Stimulated activated CD8-positive, alpha-beta memory T cell treated with anti-CD3 and anti-CD28 coated beads, Interleukin-2, amount 100 ng/mL, for 48 hours (primary cell): ENCODE data around the gene SMYD4.
"Not testable (repeated sequence)": the region's sequence is repeated elsewhere in the genome, so short reads cannot be mapped to it uniquely, and the experiment has no call there.

Source experiments
- DNase-seq, 2 donors: peaks; one replicate each; pipeline ENCODE4 v3.0.0-alpha.2; 2020; ENCODE audit warnings: low read depth in 2 of 2

SMYD4 gene, protein sequence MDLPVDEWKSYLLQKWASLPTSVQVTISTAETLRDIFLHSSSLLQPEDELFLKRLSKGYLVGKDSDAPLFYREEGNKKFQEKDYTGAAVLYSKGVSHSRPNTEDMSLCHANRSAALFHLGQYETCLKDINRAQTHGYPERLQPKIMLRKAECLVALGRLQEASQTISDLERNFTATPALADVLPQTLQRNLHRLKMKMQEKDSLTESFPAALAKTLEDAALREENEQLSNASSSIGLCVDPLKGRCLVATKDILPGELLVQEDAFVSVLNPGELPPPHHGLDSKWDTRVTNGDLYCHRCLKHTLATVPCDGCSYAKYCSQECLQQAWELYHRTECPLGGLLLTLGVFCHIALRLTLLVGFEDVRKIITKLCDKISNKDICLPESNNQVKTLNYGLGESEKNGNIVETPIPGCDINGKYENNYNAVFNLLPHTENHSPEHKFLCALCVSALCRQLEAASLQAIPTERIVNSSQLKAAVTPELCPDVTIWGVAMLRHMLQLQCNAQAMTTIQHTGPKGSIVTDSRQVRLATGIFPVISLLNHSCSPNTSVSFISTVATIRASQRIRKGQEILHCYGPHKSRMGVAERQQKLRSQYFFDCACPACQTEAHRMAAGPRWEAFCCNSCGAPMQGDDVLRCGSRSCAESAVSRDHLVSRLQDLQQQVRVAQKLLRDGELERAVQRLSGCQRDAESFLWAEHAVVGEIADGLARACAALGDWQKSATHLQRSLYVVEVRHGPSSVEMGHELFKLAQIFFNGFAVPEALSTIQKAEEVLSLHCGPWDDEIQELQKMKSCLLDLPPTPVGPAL

DNA sequence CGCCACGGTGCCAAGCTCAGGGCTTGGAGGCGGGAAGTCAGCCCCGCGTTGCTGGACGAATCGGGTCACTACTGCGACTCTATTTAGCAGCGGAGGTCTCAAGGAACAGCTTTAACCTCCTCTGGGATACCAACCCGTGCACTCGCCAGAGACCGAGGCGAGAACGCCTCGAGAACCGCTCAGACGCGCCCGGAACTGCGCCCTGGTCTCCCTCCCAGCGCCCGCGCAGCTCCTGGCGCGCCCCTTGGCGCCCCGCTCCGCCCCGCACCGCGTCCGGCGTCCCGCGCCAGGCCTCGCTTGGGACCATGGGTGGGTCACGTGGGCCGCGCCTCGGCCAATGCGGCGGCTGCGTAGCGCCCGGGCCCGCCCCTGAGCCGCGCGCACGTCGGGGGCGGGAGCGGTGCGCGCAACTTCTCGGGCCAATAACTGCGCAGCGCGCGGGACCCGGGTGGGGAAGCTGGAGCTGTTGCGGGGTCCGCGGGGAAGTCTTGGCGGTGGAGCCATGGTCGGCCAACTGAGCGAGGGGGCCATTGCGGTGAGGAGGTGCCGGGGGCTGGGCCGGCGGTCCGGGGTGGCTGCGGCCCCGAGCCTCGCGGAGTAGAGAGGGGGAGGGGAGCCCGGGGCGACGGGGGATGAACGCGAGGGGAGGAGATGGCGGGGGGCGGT lies at the start of gene SMYD4, which contains the start of gene RPA1:
TSS of gene SMYD4 (minus strand) at position 311 of the 666 bp plus-strand sequence. CDS start 1,908 bp downstream, outside the sequence.
TSS of gene RPA1 (plus strand) at position 414 of the 666 bp plus-strand sequence. CDS start at position 503, 89 bp downstream.
- peak; percentile 83 for DNase-seq

- no peak for DNase-seq
Observed at GRCh38 chr17:1878419-1879121, 48.9 kb upstream of the SMYD4 start.

GRCh38 chr17:1875597-1875996 lies 45.9 kb upstream of the SMYD4 start:
- no peak for DNase-seq

GRCh38 chr17:1873418-1873817 lies 43.7 kb upstream of the SMYD4 start:
- no peak for DNase-seq

DNA sequence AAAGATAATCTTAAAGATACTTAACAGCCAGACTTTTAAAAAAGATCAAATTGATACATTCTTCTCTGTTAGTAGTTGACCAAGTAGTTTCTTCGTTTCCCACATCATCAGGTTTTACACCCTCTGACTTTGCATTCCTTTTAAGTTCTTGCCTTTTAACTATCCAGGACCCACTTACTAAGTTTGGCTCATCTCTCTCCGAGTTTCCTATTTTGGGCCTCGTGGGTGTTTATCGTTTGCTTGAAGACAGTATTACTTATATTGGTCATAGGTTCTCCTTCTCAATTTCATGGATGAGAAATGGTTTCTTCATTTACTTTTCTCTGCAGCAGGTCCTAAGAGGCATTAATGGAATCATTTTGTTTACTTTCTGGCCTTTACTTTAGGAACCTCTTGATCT lies 43.3 kb upstream of the SMYD4 start:
- DNase-seq = no peak

GRCh38 chr17:1872254-1872653 lies 42.6 kb upstream of the SMYD4 start:
- no peak for DNase-seq

DNA sequence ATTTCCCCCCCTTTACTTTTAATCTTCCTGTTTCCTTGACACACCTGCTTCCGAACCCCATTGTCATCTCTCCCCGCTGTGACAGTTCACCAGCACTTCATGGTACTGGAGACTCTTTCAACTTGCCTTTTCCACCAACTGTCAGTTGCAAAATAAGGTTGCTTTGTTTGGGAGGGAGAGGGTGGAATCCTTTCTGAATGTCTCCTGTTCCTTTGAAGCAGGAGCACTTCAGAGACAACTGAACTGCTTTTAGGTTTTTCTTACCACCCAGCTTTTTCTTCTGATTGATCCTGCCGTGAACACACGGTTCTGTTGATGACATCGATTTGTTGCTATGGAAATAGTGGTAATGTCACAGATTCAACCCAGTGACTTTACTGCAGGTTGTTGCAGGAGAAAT lies 42.1 kb upstream of the SMYD4 start:
- DNase-seq = no peak

- no peak for DNase-seq
Observed at GRCh38 chr17:1870592-1870991, 40.9 kb upstream of the SMYD4 start.

DNA sequence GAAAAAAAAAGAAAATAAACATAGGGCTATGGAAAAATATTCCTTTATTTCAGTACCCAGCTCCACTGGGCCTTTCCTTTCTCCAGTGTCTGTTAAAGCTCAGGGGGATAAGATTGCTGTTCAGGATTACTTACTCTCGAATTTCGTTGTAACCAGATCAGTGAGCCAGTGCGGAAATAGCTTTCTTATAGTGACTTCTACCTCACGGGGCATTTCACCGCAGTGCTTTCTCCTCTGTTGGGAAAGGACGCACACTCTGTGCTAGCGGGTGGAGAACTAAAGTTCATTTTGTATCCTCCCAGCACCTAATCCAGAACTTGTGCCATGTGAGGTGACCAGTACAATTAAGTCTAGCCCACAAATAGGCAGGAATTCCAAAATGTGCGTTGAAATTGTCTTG lies 38.4 kb upstream of the SMYD4 start:
- no peak for DNase-seq

GRCh38 chr17:1867307-1867706 lies 37.6 kb upstream of the SMYD4 start:
- no peak for DNase-seq

DNA sequence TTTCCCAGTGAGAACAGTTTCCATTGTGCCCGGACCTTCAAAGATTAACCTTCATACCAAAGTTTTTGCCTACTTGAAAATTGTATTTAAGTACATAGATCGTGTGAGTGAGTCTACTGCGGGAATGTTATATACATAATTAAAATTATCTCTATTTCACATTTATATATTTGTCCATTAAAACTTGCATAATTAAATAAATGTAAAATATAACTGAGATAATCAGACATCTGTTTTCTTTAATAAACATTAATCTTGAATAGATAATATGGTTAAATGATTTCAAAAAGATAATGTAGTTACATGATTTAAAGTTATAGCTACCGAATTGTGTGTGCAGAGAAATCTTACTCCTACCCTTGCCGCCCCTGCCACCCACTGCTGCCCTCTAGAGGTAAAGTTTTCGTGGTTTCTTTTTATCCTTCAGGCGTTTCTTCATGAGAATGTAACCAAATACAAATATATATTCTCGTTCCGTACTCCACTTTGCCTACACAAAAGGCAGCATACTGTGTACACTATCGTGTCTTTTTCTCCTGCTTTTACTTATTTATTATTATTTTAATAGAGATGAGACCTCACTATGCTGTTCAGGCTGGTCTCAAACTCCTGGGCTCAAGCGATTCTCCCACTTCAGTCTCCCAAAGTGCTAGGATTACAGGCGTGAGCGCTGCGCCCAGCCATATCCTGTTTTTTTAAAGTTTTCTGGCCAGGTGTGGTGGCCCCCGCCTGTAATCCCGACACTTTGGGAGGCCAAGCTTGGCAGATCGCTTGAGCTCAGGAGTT lies 35.7 kb upstream of the SMYD4 start:
- DNase-seq = peak; percentile 8 to 18

DNA sequence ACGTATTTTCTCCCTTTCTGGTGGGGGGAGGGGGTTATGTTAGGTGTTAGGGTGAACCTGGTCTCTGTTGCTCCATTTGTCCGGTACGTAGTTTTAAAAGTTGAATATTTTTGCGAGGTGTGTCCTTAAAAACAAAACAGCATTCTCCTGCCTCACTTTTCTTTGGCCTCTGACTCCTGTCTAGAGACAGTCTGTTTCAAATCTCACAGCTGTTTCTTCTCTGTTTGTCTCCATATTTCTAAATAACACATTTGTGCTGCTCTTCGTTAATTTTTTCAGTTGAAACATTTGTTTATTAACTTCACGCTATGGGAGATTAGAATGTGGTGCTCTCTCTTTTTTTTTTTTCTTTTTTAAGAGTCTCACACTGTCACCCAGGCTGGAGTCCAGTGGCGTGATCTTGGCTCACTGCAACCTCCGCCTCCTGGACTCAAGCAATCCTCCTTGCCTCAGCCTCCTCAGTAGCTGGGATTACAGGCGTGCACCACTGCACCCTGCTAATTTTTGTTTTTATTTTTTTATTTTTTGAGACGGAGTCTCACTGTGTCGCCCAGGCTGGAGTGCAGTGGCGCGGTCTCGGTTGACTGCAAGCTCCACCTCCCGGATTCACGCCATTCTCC lies 31.8 kb upstream of the SMYD4 start:
- no peak for DNase-seq

- DNase-seq = no peak
Observed at GRCh38 chr17:1860978-1861377, 31.3 kb upstream of the SMYD4 start.

GRCh38 chr17:1856462-1856861 lies 26.8 kb upstream of the SMYD4 start:
- not testable (repeated sequence) for DNase-seq

GRCh38 chr17:1853698-1854097 lies 24.0 kb upstream of the SMYD4 start:
- no peak for DNase-seq

GRCh38 chr17:1852327-1852726 lies 22.6 kb upstream of the SMYD4 start:
- no peak for DNase-seq

- no peak for DNase-seq
Observed at GRCh38 chr17:1847191-1847590, 17.5 kb upstream of the SMYD4 start.

- DNase-seq = no peak
Observed at GRCh38 chr17:1843947-1844346, 14.2 kb upstream of the SMYD4 start.

GRCh38 chr17:1839516-1839915 lies 9.8 kb upstream of the SMYD4 start:
- no peak for DNase-seq

GRCh38 chr17:1834380-1835149 lies 4.9 kb upstream of the SMYD4 start:
- no peak for DNase-seq
